Activated T-cell treated with anti-CD3 and anti-CD28 coated beads for 4 hours (primary cell): ENCODE results near the gene SMARCB1.

ENCODE experiments used
- DNase-seq: peaks from one replicate; pipeline ENCODE4 v3.0.0-alpha.2; 2020

Gene SMARCB1

DNA sequence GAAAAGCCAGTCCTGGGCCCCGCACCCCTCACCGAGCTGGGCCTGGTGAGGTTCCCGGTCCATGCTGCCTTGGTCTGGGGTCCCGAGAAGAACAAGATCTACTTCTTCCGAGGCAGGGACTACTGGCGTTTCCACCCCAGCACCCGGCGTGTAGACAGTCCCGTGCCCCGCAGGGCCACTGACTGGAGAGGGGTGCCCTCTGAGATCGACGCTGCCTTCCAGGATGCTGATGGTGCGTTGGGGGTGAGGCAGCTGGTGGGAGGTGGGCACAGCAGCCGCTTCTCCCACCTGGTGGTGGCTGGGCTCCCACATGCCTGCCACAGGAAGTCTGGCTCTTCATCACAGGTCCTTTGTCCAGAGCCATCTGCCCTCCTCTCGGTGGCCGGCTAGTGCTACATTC is 4.5 kb upstream of the SMARCB1 start:
- DNase-seq = no peak

DNA sequence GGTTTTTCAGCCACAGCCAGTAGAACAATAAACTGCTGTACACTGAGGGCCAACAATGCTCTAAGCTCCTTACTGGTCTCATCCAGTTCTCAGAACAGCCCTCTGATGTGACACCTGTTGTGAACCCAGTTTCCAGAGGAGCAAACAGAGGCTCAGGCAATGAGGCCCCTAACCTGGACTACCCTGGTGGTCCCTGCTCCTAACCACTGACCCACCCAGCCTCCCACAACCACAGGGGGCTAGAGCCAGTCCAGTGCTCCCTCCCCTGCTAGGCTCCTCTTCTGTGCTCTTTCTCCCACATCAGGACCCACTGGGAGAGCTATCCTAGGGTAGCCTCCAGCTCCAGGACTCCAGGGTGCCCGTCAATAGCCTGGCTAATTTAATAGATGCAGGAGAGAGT is 4.1 kb upstream of the SMARCB1 start:
- DNase-seq = no peak

GRCh38 chr22:23783265-23784150 is 3.3 kb upstream of the SMARCB1 start:
- no peak for DNase-seq

DNA sequence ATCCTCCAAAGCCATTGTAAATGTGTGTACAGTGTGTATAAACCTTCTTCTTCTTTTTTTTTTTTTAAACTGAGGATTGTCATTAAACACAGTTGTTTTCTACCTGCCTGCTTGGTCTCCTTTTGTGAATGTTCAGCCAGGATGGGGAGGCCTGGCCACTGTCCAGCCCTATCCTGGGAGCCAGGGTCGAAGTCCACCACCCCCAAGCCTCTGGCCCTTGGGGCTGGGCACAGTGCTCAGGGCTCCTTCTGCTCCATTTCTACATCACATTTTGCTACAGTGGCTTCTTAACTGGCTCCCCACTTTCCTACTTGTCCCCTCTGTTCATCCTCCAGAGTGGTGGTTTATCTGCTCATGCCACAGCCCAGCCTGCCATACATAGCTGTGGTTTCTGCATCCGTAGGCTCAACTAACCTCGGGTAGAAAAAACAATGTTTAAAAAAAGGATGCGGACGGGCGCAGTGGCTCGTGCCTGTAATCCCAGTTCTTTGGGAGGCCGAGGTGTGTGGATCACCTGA is 2.5 kb upstream of the SMARCB1 start:
- DNase-seq = no peak

DNA sequence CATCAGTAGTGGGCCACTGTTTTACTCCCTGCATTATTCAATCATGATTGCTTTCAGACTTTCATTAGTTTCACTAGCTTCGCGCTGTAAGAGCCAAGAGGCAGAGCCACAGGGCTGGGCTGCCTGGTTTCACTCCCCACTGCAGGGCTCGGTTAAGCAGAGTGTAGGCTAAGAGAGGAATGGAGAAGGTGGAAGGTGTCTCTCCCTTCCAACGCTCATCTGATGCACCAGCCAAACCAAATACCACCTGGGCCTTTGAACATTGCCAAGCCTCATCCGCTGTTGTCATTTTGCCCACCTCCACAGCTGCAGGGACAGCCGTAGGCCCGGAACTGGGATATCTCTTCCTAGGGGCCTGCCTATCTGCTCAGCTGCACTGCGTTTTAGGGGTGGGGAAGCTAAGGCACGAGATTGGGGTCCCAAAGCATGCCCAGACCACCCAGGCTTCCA is 480 bp upstream of the SMARCB1 start:
- no peak for DNase-seq

- DNase-seq = no peak
Measured at GRCh38 chr22:23787600-23787896, 782 bp downstream of the SMARCB1 start.

- no peak for DNase-seq
Measured at GRCh38 chr22:23787910-23788309, 1.1 kb downstream of the SMARCB1 start.

DNA sequence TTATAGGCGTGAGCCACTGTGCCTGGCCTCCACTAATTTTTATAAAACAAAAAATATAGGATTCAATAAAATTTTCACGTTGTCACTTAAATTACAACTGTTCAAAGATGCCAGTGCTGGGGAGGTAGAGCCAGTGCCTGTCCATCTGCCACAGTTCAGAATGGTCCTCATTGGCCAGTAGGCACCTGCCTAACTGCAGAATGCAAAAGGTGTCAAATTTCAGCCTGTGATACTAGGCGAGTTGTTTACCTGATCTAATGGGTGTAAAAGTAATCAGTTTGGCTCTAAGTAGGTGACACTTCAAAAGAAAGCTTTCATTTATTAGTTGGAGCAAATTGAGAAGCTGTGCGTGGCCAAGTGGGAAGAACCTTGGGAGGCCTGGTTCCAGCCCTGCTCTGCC is 2.4 kb downstream of the SMARCB1 start:
- no peak for DNase-seq

GRCh38 chr22:23789638-23790037 is 2.9 kb downstream of the SMARCB1 start:
- DNase-seq = no peak

- no peak for DNase-seq
Measured at GRCh38 chr22:23790819-23791737, 4.3 kb downstream of the SMARCB1 start.

DNA sequence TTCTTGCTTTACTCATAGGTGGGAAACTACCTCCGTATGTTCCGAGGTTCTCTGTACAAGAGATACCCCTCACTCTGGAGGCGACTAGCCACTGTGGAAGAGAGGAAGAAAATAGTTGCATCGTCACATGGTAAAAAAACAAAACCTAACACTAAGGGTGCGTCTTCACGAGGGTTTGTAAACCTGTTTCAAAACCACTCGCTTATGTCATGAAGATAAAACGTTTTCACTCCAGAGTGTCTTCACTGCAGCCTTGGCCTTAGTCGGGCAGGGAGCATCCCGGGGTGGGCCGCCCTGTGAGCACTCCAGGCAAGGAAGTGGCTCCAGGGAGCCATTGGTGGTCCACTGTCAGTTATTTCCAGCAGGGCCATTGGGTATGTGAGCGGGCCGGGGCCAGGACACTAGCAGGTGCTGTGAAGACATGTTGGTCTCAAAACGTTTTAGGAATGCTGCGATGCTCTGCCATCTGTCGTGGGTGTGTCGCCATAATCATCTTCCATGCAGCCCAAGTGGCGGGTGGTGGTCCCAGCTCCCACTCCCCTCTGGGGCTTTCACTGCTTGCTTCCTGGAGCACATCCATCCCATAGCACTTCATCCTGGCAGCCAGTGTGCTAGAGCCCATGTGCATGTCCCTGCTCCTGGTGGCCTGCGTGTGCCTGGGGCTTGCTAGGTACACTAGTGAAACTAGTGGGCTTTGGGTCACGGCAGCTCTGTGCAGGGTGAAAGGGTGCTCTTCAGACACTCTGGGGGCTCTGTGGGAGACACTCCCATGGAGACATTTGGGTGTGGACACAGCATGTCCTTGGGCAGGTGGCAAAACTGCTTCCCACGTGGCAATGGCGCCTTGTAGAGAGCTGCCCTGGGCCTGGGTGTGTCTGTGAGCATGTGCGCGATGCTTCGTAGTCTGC is 5.2 kb downstream of the SMARCB1 start:
- no peak for DNase-seq

DNA sequence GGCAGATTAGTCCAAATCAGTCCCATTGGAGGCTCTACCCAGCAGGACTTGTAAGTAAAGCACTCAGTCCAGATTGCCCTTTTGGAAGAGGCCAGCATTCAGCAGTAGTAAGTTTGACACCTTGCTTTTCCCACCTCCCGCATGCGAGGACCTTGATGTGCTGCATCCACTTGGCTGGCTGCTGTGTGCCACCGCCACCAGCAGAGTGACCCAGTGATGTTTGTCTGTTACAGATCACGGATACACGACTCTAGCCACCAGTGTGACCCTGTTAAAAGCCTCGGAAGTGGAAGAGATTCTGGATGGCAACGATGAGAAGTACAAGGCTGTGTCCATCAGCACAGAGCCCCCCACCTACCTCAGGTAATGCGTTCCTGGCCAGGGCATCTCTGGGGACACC is 6.6 kb downstream of the SMARCB1 start:
- DNase-seq = no peak

GRCh38 chr22:23796461-23796860 is 9.7 kb downstream of the SMARCB1 start:
- DNase-seq = no peak

DNA sequence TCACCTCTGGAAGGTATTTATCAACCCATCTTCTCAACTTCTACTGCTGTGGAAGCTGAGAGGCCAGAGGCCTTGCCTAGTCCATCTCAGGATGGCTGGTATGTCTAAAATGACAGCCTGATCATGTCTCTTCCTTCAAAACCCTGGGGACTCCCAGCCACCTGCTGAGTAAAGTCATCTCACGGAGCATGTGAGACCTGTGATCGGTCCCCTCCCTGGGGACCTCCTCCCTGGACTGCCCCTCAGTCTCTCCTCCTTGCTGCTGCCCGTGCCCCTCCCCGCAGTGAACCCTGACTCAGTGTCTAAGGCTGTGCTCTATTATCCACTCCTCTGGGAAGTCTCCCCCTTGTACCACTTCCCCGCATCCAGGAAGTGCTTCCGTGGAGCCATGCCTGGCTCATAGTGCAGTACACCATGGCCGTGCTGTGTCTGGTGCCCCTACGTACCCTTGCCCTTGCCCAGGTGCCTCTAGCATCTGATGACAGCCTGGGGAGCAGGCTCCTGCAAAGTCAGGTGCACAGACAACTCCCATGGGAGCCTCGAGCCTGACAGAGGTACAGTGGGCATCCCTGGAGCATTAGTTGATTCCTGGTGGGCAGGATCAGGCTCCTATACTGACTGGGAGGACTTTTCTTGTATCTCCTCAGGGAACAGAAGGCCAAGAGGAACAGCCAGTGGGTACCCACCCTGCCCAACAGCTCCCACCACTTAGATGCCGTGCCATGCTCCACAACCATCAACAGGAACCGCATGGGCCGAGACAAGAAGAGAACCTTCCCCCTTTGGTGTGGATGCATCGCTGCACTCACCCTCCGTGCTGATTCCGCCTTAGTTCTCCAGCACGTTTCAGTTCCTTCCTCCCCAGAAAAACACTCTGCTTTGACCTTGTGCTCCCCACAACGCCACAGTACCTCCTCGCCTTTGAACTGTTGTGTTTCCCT is 13.8 kb downstream of the SMARCB1 start:
- DNase-seq = no peak

- DNase-seq = no peak
Measured at GRCh38 chr22:23801238-23801821, 14.6 kb downstream of the SMARCB1 start.

DNA sequence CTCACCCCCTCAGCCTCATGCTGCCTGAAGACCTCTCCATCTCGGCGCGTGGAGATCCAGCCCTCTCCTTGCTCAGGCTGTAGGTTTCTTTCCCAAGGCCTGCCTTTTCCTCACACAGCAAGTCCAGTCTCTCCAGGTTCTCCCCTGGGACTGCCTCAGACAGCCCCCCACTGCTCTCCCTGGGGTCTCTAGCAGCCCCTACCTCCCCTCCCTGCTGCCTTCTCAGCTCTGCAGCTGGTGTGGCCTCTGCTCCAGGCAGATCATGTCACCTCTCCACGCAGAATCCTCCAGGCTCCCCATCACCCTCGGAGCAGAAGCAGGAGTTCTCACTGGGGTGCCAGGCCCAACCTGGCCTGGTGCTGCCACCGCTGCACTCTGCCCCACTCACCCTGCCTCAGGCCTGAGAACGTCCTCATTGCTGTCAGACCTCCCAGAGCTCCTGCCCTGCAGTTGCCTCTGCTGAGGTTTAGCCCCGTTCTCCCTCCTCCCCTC is 15.2 kb downstream of the SMARCB1 start:
- no peak for DNase-seq

DNA sequence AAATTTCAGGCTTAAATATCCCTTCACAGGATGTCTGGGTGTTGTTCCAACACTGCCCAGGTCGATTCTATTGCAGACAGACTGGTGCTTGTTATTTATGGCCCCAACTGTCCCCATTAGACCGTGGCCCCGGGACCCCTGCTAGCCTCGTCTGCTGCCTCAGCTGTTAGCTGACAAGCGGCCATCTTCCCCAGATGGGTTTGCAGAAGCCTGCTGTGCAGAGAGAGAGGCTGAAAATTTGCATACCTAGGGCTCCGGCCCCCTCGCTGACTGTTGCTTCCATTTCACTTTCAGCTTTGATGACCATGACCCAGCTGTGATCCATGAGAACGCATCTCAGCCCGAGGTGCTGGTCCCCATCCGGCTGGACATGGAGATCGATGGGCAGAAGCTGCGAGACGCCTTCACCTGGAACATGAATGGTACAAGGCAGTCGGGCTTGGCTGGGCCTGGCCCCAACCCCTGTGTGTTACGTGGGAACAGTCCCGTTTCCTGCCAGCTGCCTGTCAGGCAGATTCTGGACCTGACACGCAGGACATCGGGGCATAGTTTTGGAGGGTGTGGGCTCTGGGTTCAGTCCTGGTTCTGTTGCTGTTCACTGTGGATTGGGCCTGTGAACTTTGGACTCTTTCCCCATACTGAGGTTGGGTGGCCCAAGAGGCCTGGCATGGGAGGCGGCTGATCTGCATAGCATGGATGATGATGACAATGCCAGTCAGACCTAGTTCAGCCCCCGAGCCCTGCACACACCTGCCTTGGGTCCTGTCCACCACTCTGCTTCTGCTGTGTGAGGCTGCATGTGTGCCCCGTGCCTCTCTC is 16.4 kb downstream of the SMARCB1 start:
- no peak for DNase-seq

- DNase-seq = no peak
Measured at GRCh38 chr22:23804781-23805291, 18.1 kb downstream of the SMARCB1 start.

GRCh38 chr22:23806837-23807236 is 20.1 kb downstream of the SMARCB1 start:
- DNase-seq = no peak

GRCh38 chr22:23812378-23812777 is 25.6 kb downstream of the SMARCB1 start:
- no peak for DNase-seq
